ENCODE data around the gene PKD2L1.
A peak's percentile ranks its signal among the peaks of the same experiment; 100 is the strongest.
"Not testable (repeated sequence)": the region's sequence is repeated elsewhere in the genome, so short reads cannot be mapped to it uniquely, and the experiment has no call there.

The PKD2L1 gene

GRCh38 chr10:100304414-100304813 is 25.6 kb downstream of the PKD2L1 start:
- H3K4me3 ChIP-seq (ENCODE audit: low read depth, low read length), result no peak overlapping the region
- in situ Hi-C loops (cut with HindIII; ENCODE audit: low sequenced_read_pairs), result no loop called here
- no peak for DNase-seq (ENCODE audit: low read depth)
- no peak for TF ChIP-seq CTCF (IDR thresholded peaks at IDR 0.05; ENCODE audit: low read depth, low read length, missing control alignments)

- no peak for DNase-seq (ENCODE audit: low read depth)
- peak; percentile 66 for TF ChIP-seq CTCF (IDR thresholded peaks at IDR 0.05; ENCODE audit: low read depth, low read length, missing control alignments)
- in situ Hi-C loops (cut with HindIII; ENCODE audit: low sequenced_read_pairs), result no loop called here
- no peak overlapping the region for H3K4me3 ChIP-seq (ENCODE audit: low read depth, low read length)
Observed at GRCh38 chr10:100303724-100304319, 26.2 kb downstream of the PKD2L1 start.

DNA sequence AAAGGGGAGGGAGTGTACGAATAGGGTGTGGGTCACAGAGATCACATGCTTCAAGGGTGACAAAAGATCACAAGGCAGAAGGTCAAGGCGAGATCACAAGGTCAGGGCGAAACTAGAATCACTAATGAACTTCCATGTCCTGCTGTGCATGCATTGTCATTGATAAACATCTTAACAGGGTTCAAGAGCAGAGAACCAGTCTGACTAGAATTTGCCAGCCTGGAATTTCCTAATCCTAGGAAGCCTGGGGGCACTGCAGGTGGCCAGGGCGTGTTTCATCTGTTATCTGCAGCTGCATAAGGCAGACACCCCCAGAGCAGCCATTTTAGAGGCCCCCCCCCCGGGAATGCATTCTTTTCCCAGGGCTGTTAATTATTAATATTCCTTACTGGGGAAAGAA is 28.9 kb downstream of the PKD2L1 start:
- DNase-seq (ENCODE audit: low read depth); in situ Hi-C loops (cut with HindIII; ENCODE audit: low sequenced_read_pairs); H3K4me3 ChIP-seq (ENCODE audit: low read depth, low read length): not testable (repeated sequence)

- in situ Hi-C loops (cut with HindIII; ENCODE audit: low sequenced_read_pairs), result no loop called here
- no peak for TF ChIP-seq CTCF (IDR thresholded peaks at IDR 0.05; ENCODE audit: low read depth, low read length, missing control alignments)
- no peak for DNase-seq (ENCODE audit: low read depth)
- no peak overlapping the region for H3K4me3 ChIP-seq (ENCODE audit: low read depth, low read length)
Observed at GRCh38 chr10:100297242-100297641, 32.8 kb downstream of the PKD2L1 start.

DNA sequence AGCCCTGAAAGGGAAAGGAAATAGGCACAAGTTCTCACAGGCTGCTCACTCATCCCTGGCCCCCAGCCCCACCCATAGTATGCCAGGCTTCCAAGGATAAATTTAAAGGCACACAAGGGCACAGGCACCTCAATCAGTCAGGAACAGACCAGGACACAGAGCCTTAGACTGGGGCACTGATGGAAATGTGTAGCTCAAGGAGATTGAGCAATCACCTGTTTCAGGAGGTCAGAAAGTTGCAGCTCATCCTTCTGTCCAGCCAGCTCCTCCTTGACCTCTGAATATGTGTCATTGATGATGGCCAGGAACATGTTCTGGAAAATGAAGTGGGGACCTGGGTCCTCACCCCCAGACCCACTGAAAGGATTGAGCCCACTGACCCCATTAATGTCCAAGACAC is 37.0 kb downstream of the PKD2L1 start:
- DNase-seq (ENCODE audit: low read depth), result no peak
- H3K4me3 ChIP-seq (ENCODE audit: low read depth, low read length), result no peak overlapping the region
- in situ Hi-C loops (cut with HindIII; ENCODE audit: low sequenced_read_pairs), result no loop called here
- no peak for TF ChIP-seq CTCF (IDR thresholded peaks at IDR 0.05; ENCODE audit: low read depth, low read length, missing control alignments)

DNA sequence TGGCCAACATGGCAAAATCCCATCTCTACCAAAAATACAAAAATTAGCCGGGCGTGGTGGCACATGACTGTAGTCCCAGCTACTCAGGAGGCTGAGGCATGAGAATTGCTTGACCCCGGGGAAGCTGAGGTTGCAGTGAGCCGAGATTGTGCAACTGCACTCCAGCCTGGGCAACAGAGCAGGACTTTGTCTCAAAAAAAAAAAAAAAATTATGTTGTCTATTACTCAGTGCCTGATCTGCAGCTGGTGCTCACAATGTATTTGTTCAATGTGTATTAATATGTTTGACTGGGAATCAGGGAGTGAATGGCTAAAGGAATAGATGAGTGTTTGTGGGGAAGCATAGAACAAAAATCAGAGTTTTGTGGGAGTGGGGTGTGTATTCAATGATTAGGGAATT is 37.7 kb downstream of the PKD2L1 start:
- H3K4me3 ChIP-seq (ENCODE audit: low read depth, low read length); DNase-seq (ENCODE audit: low read depth); in situ Hi-C loops (cut with HindIII; ENCODE audit: low sequenced_read_pairs): not testable (repeated sequence)

DNA sequence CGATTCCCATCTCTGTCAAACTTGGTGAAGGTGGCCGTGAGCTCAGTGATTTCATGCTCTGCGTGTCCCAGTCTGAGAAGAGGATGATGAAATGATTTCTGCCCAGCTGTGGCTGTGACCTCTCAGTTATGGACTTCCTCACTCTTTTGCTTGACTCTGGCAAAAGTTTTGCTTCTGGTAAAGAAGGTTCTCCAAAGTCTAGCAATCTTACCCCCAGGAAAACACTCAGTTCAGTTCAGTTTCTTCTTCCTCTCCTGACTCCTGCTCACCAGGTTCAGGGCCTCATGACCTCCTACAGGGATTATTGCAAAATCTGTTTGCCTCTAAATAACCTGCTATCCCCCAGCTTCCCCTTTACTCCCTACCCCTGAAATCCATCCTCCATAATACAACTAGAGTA is 38.7 kb downstream of the PKD2L1 start:
- in situ Hi-C loops (cut with HindIII; ENCODE audit: low sequenced_read_pairs), result no loop called here
- no peak for DNase-seq (ENCODE audit: low read depth)
- TF ChIP-seq CTCF (IDR thresholded peaks at IDR 0.05; ENCODE audit: low read depth, low read length, missing control alignments), result no peak
- H3K4me3 ChIP-seq (ENCODE audit: low read depth, low read length), result no peak overlapping the region

- in situ Hi-C loops (cut with HindIII; ENCODE audit: low sequenced_read_pairs), result no loop called here
- DNase-seq (ENCODE audit: low read depth), result no peak
- no peak overlapping the region for H3K4me3 ChIP-seq (ENCODE audit: low read depth, low read length)
- no peak for TF ChIP-seq CTCF (IDR thresholded peaks at IDR 0.05; ENCODE audit: low read depth, low read length, missing control alignments)
Observed at GRCh38 chr10:100289641-100290040, 40.4 kb downstream of the PKD2L1 start.
